GM18507 (cell line): ENCODE measurements around the gene PAPSS1.
A peak's percentile ranks its signal among the peaks of the same experiment; 100 is the strongest.

ENCODE experiments used
- DNase-seq: peaks from one replicate; pipeline ENCODE4 v3.0.0; 2011; ENCODE audit warnings: low read depth; ENCODE audit not compliant: insufficient read length; ENCODE audit errors: extremely low spot score
- FAIRE-seq: peaks from 2 replicates; lab custom pipeline; 2011; peaks lifted over from hg19 to GRCh38; lab: Jason Lieb, UNC

PAPSS1 gene

DNA sequence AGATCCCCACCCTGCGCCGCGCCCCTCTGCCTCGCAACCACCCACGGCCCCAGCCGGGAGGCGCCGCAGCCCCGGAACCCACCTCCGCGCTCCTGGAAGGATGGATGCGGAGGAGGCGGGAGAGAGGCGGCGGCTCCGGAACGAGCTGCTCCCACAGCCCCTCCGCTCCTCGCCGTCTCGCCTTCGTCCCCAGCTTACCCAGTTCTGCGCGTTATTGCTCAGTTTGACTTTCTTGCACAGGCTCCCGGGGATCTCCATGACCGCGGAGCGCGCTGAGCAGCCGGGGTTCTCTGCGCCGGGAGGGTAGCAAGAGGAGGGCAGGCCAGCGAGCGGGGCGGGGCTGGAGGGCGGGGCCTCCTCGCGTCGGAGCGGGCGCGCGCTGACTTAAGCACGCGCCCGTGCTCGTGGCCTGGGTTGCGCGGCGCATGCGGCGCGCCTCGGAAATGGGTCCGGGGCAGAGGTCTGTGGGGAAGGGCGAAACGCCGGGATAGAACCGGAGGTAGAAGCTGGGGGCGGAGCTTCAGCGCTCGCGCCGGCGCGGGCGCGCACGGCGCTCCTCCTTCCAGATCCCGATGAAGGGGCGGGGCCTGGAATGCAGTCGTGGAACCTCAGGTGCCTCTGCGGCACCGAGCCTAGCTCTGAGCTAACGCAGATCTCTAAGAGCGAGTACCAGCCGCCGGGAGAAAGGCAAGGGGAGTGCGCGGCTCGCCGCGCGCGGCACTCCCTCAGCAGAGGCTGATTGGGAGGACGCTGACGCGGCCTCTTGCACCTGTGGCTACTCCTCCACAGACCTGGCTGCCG is at the start of gene PAPSS1:
TSS of gene PAPSS1 (minus strand) at position 313 of the 801 bp plus-strand sequence. CDS start at position 258, 55 bp downstream.
- FAIRE-seq (peak; percentile 95), DNase-seq (peak; percentile 79)

DNA sequence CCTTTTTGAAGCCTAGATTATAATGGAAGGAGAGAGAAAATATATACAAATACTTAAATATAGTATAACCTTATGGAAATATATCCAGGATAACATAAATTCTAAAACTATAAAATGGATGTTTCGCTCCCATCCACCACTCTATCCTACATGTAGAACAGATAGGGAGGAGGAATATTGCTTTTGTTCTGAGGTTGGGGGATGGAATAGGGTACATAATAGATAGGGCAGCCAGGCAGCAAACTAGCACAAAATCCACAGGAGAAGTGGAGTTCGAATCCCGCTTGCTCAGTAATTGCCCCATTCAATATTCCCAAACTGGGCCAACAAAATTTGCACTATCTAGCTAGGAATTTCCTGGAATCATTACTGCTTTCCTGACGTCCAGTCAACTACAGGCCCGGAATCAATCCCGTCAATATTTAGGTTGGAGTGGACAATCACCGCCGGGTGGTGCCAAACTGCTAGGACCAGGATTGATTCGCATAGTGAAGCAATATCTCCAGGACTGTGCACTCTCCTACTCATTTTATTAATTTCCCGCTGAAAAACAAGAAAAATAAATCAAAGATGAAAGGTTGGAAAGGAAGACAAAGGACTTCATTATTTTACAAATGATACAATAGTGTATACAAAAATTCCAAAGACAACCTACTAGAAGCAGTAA is 40.4 kb upstream of the PAPSS1 start:
- FAIRE-seq: no peak
- no peak for DNase-seq

DNA sequence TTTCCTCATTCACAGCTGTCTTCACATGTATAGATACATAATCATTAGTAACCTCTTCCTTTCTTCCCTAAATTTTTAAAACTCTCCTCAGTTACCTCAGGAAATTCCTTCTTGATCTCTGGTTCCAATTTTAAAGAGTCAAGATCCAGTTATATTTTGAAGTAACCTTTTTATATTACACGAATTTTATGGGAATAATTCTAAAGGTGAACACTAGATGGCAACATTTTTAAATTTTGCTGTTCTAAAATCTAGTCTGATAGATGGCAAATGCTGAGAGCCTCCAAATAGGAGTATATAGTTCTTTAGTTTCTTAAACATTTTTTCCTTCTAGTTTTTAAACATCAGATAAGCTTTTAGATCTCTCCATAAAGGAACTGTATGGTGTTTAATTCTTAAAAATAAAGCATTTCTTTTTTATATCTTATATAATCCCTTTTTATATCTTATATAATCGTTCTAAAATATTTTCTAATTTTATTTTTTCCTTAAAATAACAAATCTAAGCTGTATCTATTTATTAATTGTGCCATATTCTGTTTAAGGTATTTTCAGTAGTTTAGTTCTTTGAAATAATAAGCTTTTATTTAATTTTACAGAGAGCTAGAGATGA is 37.9 kb upstream of the PAPSS1 start:
- DNase-seq: no peak
- peak; percentile 67 for FAIRE-seq

DNA sequence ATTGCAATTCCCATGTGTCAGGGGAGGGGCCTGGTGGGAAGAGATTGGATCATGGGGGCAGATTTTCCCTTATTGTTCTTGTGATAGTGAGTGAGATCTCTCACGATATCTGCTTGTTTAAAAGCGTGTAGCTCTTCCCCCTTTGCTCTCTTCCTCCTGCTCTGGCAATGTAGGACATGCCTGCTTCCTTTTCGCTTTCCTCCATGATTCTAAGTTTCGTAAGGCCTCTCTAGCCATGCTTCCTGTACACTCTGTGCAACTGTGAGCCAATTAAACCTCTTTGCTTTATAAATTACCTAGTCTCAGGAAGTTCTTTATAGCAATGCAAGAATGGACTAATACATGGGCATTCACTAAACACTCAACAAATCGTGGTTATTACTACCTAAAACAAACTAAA is 37.2 kb upstream of the PAPSS1 start:
- FAIRE-seq: no peak
- DNase-seq: no peak

DNA sequence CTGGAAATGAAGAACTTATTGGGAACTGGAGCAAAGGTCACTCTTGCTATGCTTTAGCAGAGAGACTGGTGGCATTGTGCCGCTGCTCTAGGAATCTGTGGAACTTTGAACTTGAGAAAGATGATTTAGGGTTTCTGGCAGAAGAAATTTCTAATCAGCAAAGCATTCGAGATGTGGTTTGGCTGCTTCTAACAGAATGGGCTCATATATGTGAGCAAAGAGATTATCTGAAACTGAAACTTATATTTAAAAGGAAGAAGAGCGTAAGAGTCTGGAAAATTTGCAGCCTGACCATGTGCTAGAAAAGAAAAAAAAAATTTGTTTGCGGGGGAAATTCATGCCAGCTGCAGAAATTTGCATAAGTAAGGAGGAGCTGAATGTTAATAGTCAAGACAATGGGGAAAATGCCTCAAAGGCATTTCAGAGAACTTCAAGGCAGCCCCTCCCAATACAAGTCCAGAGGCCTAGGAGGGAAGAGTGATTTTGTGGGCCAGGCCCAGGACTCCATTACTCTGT is 35.9 kb upstream of the PAPSS1 start:
- no peak for DNase-seq
- FAIRE-seq: no peak

DNA sequence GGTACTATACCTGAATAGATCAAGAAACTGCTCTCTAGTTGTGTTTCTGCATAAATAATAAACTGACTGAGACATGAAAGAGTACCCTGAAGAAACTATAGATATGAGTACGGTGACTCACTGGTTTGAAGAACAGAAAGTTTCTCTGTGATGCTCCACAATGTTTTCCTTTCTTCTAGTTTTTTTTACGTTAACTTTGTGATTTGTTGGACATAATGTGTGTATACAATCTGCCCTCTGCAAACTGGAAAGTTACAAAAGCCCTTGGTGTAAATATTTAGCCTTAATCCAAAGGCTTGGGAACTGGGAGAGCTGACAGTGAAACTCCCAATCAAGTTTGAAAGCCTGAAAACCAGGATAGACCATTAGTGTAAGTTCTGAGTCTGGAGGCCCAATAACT is 31.6 kb upstream of the PAPSS1 start:
- DNase-seq: no peak
- no peak for FAIRE-seq

DNA sequence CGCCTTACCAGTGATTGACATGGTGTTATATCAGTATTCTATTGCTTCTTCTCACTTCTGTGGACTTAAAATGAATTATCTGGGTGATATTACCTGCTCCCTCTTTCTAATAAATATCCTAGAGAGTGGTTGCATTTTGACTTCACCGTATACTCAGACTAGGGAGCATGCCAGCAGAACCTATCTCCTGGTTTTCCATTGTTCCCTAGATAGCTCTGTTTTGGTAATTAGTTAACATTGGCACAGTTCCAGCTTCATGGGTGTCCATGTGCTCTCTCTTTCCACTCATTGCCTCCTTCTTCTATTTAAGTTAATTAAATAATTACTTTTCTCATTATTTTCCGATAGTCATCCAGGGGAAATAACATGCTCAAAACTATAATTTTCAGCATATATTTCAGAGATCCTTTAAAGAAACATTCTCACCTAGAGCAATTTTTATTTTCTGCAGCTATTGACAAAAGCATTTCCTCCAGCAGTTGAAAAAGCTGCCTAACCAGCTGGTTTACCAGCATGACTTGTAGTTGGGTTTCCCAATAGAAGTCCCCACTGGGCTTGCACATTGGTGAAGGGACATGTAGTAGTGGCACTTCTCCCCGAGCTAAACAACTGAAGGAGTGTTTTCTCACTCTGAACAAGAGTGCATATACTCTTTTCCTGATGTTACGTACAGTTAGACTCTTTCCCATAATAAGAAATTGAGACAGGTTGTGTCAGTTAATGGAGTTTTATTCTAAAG is 27.9 kb upstream of the PAPSS1 start:
- DNase-seq: no peak
- FAIRE-seq: no peak

DNA sequence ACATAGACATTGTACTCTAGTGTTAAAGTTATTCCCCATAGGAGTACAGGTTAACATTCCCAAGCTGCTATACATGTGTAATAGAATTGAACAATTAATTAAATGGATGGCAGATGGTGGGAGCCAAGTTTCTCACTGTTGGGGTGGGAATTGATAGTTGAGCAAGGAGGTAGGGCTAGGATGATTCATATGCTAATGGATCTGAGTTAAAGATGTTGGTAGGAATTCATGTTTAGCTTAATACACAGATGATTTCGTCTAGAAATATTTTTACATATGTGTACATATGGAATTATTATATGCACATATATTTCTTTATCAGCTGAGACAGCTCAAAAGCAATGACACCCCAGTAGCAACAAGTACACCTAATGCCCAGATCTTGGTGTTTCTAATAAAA is 26.1 kb upstream of the PAPSS1 start:
- no peak for FAIRE-seq
- DNase-seq: no peak

DNA sequence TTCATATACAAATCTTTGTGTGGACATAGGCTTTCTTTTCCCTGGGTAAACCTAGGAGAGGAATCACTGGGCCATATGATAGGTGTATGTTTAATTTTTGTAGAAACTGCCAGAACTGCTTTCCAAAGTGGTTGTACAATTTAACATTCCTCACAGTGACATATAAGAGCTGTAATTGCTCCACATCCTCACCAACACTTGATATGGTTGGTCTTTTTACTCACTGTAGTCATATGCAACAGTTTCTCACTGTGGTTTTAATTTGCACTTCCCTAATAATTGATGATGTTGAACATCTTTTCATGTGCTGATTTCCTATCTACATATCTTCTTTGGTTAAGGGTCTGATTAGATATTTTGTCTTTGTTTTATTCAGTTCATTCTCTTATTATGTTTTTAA is 24.5 kb upstream of the PAPSS1 start:
- no peak for FAIRE-seq
- no peak for DNase-seq

DNA sequence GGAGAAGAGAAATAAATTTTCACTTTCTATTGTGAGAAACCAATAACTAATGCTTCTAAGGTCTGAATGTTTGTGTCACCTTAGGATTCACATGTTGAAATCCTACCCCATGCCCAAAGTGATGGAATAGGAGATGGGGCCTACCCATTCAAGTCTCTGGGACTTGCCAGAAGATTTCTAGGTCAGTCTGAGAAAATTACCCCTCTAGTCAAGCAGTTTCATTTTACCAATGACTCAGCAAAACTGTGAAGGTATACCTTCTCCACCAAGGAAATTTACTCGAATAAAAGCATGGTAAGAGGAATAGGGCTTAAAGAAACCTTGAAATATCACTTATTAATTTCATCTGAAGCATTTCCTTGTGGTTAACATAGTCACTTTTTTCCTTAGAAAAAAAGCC is 23.5 kb upstream of the PAPSS1 start:
- no peak for DNase-seq
- FAIRE-seq: no peak

DNA sequence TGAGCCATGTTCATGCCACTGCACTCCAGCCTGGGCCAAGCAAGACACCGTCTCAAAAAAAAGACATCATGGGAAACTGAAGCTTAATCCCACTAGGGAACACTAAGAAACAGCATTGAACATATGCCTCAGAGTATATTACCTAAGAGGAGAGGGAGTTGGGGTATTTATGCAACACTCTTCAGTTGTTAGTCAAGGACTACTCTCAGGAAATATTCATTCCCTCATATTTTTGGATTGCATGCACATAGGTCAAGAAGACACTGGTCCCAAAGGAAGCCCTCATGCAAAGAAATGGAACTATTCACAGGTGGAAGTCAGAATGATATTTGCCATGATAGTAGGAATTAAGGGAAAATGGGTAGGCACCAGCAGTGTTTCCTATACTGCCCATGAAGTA is 22.8 kb upstream of the PAPSS1 start:
- FAIRE-seq: no peak
- DNase-seq: no peak

DNA sequence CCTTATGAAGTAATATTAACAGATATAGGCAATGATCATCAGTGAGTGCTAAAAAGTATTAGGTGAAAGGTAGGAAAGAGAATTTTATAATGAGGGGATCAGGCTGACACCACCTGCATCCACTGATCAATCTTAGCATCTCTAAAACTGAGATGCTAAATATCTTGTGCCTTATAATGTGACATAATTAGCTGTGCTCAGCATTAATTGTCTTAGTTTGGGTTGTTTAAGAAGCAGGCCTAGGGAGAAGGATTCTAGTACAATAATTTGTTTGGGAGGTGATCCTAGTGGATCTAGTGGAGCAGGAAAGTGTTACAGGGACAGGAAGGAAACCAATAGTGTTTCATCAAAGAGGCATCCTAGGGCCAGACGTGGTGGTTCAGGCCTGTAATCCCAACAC is 22.2 kb upstream of the PAPSS1 start:
- no peak for DNase-seq
- no peak for FAIRE-seq

DNA sequence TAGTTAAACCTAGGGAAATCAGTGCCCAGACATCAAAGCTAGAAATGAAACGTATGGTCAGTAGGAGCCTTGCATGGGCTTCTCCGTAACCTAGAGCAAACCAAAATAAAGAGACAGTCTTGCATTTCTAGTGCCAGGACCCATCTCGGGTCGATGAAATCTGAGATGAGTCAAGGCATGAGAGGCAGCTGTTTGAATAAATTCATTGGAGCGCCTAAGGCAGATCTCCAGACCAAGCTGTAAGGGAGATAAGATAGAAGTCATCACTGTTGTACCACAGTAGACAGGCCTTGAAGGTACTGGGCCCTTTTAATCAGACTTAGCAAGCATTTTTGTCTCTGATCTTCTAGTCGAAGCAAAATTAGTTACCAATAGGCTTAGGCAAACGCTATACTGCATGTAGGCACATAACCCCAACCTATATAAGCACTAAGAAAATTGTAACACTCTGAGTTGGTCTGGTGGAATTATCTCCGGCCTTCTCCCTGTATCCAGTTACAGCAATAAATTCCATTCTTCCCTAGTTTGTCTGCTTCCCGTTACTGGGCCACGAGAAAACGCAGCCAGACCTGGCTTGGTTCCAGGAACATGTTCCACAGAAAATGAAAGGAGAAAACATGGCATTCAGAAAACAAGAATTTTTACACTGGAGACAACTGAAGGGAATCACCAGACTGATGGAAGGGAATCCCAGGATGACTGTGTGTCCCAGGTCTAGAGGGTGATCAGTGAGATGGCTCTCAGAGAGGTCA is 21.1 kb upstream of the PAPSS1 start:
- FAIRE-seq (no peak), DNase-seq (no peak)

DNA sequence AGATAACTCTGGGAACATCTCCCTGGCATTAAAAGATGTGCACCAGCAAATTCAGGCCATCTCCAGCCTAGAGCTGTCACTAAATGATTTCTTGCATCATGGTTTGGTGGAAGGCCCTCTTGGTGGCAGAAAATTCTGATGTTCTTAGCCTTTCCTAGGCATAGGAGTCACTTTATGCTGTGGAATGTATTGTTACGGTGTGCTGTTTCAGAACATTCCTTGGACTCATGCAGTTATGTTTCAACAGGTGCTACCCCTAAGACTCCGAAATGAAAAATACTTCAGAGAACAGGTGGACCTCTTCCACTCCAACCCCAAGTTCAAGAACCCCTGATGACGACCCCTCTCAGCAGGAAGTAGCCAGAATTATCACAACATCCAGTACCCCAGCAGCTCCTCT is 20.3 kb upstream of the PAPSS1 start:
- FAIRE-seq (no peak), DNase-seq (no peak)

DNA sequence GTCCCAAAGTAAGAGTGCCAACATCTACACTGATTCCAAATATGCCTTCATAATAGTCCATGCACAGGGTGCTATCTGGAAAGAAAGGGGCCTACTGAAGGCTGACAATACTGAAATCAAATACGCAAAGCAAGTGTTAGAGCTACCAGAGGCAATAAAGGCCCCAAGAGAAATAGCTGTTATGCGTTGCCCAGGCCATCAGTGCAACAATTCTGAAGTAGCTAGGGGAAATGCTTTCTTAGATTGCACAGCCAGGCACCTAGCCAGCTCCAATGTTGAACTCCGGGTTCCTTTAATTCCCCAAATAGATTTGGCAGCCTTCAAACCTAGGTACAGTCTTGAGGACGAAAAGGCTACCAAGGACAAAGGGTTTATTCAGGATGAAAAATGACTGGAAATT is 17.4 kb upstream of the PAPSS1 start:
- DNase-seq (no peak), FAIRE-seq (no peak)

DNA sequence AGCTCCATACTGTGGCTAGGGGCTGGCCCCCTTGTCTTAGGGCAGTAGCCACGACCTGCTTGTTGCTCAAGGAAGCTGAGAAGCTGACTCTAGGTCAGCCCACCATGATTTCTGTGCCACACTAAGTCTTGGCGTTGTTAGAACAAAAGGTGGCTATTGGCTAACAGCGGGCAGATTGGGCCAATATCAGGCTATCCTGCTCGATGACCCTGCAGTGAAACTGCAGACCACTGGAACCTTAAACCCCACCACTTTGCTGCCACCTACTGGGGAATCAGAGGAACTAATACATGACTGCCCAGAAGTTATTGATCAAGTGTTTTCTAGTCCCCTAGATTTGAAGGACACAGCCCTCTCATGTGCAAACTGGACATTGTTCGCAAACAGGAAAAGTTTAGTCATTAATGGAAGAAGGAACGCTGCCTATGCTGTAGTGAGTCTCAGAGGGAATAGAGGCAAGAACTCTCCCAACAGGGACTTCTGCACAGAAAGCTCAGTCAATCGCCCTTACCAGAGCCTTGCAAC is 17.0 kb upstream of the PAPSS1 start:
- peak; percentile 79 for FAIRE-seq
- no peak for DNase-seq

DNA sequence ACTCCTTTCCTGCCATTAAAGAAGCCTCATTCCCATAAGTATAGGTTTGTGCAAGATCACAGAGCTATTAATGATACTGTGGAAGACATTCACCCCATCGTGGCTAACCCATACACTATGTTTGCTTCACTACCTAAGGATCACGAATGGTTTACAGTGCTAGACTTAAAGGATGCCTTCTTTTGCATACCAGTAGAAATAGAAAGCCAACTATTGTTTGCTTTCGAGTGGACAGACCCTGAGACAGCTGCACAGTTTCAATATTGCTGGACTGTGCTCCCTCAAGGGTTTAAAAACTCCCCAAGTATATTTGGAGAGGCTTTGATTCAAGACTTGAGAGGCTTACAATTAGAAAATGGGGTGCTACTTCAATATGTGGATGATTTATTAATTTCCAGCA is 16.0 kb upstream of the PAPSS1 start:
- DNase-seq (no peak), FAIRE-seq (no peak)

DNA sequence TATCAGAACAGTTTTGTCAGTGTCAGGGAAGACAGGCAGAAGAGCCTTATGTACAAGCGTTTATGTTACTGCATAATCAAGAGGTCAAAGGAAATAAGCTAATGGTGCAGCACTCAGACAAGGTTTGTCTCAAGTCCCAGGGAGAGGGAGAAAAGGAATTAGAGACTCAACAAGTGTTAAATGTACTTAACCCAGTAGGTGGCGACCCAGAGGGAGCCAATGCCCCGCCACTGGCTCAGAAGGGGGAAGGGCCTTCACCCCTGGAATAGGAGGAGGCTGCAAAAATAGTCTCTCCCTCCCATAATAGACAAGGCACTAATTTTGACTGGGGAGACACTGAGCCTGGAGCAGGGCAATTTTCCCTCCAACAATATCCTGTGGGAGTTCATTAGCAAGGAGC is 14.1 kb upstream of the PAPSS1 start:
- no peak for FAIRE-seq

DNA sequence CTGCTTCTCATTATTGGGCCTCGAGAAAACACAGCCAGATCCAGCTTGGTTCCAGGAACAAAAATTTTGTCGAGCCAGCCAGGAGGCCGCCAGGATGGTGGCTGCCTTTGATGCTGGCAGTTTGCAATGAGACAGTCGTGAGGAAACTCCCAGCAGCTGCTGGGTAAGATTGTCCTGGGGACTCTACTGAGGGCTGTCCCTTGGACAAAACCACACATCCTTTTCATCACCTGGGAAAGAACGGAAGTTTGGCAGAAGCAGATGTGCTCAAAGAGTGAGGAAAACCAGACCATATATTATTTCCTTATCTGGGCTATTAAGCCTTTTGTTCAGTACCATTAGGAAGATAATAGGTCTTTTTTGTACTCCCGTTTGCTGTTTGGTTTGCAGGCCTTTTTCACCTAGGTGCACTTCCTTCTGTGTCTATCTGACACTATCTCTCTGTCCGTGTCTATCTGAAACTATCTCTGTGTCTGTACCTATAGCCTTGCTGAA is 13.4 kb upstream of the PAPSS1 start:
- DNase-seq (no peak), FAIRE-seq (no peak)

More for the DNA sequence above, 14.1 kb upstream of the PAPSS1 start:
- no peak for DNase-seq
